GM21526 (cell line): ENCODE results near the gene ZNF668.

Experiments
- ATAC-seq: cut with Tn5 transposase; IDR thresholded peaks from one replicate; pipeline ENCODE4 v1.9.1; 2021; ENCODE audit warnings: moderate library complexity; ENCODE audit not compliant: unreplicated experiment, low FRiP score

The ZNF668 gene

GRCh38 chr16:31073970-31074813 lies at the start of gene ZNF668, which contains the start of gene ZNF646:
ZNF668 (minus strand) TSS chr16:31074240; CDS start chr16:31064459, 9,781 bp downstream.
ZNF646 (plus strand) TSS chr16:31074422; CDS start chr16:31076325, 1,903 bp downstream.
- ATAC-seq, result peak; percentile 55

GRCh38 chr16:31120129-31120528 lies 46.1 kb upstream of the ZNF668 start:
- no peak for ATAC-seq

GRCh38 chr16:31118223-31119155 lies 44.4 kb upstream of the ZNF668 start:
- ATAC-seq, result no peak

DNA sequence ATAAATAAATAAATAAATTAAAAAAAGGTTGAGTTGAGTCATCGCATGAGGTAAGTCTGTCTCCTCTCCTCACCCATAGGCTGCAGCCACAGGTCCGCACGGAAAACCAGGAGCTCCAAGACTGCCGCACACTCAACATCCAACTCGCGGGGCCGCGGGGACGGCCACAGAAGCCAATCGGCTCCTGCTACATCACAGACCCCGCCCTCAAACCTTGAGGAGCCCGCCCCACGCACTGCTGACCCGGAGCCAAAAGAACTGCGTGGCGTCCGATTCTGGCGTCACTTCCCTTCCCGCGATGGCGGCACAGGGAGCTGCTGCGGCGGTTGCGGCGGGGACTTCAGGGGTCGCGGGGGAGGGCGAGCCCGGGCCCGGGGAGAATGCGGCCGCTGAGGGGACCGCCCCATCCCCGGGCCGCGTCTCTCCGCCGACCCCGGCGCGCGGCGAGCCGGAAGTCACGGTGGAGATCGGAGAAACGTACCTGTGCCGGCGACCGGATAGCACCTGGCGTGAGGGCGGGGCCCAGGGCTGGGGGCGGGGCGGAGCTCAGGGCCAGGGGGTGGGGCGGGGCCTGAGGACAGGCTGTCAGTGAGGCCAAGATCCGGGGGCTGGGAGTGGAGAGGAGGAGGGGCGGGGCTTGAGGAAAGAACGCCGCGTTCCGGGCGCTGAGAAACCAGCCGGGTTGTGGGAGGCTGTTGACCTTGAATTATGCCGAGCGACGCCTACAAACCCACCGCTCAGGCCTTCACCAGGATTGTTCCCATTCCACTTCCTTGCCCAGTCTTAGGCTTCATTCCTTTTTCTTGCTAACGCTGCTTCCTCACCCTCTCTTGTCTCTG lies 43.6 kb upstream of the ZNF668 start, which contains the start of gene KAT8:
Gene KAT8 (plus strand): TSS at position 281 of the 839 bp plus-strand sequence. CDS start 18 bp downstream, at position 299.
- ATAC-seq, result peak; percentile 87

GRCh38 chr16:31114468-31114867 lies 40.4 kb upstream of the ZNF668 start:
- no peak for ATAC-seq

- no peak for ATAC-seq
Measured at GRCh38 chr16:31113121-31114120, 39.4 kb upstream of the ZNF668 start.

GRCh38 chr16:31112711-31113110 lies 38.7 kb upstream of the ZNF668 start:
- ATAC-seq, result no peak

DNA sequence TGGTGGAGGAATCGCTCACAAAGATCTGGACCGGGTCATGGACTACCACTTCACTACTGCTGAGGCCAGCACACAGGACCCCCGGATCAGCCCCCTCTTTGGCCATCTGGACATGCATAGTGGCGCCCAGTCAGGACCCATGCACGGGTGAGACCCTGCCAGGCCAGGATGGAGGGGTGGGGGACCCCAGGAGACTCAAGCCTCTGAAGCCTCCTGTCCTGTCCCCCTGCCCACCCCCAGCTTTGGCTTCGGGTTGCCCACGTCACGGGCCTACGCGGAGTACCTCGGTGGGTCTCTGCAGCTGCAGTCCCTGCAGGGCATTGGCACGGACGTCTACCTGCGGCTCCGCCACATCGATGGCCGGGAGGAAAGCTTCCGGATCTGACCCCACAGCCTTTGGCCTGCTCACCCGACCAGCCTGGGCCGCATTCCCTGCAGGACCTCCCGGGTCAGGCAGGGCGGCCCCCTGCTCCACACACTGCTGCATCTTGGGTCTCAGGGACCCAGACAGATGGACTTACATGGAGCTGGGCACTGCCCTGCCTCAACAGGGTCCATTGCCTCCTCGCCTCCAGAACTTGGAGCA lies 37.9 kb upstream of the ZNF668 start:
- no peak for ATAC-seq

DNA sequence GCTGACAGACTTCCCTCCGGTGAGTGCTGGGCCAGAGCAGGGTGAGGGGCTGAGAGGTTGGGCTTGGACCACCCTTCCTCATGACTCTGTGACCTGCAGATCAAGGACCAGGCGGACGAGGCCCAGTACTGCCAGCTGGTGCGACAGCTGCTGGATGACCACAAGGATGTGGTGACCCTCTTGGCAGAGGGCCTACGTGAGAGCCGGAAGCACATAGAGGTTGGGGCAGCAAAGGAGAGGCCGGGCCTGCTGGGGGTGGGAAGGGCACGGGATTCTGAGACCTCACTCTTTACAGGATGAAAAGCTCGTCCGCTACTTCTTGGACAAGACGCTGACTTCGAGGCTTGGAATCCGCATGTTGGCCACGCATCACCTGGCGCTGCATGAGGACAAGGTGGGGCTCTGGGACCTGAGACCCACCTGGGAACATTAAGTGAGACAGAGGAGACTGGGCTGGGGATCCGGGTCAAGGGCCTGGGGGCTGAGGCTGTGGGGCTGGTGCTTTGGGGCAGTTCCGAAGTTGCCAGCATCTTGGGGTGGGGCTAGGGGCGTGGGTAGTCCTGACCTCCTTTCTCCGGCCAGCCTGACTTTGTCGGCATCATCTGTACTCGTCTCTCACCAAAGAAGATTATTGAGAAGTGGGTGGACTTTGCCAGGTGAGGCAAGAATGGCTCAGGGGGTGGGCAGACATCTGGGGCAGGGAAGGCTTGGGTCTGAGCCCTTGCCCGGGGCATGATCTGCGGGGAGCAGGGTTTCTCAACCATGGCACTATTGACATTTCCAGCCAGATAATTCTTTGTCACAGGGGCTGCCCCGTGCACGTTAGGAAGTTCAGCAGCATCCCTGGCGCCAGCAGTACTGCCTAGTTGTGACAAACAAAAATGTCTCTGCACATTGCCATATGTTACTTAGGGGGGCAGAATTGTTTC lies 36.3 kb upstream of the ZNF668 start:
- no peak for ATAC-seq

GRCh38 chr16:31109622-31110021 lies 35.6 kb upstream of the ZNF668 start:
- ATAC-seq, result no peak

DNA sequence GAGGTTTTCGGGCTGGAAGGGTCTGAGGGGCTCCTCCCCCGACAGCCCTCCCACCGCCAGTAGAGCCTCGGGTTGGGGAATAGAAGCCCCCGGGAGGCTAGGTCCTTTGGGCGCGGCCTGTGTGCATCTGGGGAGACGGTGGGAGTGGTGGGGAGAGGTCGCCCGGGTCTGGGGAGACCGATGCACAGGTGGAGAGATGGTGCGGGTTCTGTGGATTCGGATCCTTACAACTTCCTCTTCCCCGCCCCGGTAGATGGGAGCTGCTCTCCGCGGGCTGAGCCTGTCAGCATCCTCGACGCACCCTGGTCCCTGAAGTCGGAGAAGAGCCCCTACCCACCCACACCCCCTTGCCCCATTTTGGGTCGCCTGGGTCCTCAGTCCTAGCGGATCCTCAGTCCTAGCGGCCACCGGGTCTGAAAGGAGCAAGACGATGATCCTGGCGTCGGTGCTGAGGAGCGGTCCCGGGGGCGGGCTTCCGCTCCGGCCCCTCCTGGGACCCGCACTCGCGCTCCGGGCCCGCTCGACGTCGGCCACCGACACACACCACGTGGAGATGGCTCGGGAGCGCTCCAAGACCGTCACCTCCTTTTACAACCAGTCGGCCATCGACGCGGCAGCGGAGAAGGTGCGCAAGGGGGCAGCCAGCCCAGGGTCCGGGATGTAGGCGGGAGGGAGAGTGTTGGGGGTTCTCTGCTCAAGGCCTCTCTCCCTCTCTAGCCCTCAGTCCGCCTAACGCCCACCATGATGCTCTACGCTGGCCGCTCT lies 34.9 kb upstream of the ZNF668 start:
- no peak for ATAC-seq

DNA sequence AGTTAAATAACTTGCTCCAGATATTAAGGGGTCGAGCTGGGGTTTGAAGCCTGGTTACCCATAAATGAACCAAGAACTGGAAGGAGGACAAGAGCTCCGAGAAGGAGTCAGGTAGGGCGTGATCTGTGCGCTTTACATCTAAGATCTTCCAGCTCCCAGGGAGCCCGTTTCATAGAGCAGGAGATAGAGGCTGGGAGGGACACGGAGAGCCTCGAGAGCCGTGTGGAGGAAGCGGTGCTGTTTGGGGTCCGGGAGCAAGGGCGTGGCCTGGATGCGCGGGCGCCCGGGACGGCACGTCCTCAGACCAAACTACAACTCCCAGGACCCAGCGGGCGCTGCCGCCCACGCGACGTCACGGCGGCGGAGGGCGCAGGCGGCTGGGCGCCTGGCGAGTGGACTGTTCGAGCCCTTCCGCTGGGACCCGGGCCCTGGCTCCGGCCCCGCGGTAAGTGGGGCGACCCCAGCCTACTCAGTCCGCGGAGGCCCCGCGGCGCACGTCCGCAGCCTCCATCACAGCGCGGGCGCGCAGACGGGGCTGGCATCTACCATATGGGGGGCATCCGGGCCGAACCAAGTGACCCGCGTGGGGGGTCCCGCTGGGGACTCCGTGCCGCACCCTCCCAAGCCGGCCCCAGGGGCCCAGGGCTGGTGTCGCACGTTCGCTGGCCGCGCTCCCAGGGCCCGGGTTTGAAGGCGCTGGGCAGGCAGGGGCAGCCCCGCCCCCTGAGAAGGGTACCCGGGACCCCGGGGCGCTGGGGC lies 34.2 kb upstream of the ZNF668 start, which contains the start of gene BCKDK:
Gene BCKDK (plus strand): TSS at position 352 of the 759 bp plus-strand sequence. CDS start 838 bp downstream, outside the sequence.
- peak; percentile 59 for ATAC-seq

DNA sequence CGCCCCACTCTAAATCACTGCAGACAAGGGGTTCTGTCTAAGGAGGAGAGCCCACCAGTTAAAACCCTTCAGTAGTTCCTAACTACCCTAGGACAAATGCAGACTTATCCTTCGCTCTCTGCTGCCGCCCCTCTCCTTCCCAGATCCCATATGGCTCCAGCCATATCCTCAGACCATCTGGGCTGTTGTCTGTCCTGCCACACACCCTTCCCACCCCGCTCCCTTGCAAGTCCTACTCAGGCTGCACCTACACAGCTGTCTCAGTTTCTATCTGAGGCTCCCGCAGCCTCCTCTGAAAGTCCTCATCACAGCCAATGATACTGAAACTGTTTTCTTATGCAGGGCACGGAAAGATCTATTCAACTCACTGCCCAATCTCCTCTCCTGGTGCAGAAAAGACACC lies 33.4 kb upstream of the ZNF668 start:
- ATAC-seq, result peak; percentile 46

DNA sequence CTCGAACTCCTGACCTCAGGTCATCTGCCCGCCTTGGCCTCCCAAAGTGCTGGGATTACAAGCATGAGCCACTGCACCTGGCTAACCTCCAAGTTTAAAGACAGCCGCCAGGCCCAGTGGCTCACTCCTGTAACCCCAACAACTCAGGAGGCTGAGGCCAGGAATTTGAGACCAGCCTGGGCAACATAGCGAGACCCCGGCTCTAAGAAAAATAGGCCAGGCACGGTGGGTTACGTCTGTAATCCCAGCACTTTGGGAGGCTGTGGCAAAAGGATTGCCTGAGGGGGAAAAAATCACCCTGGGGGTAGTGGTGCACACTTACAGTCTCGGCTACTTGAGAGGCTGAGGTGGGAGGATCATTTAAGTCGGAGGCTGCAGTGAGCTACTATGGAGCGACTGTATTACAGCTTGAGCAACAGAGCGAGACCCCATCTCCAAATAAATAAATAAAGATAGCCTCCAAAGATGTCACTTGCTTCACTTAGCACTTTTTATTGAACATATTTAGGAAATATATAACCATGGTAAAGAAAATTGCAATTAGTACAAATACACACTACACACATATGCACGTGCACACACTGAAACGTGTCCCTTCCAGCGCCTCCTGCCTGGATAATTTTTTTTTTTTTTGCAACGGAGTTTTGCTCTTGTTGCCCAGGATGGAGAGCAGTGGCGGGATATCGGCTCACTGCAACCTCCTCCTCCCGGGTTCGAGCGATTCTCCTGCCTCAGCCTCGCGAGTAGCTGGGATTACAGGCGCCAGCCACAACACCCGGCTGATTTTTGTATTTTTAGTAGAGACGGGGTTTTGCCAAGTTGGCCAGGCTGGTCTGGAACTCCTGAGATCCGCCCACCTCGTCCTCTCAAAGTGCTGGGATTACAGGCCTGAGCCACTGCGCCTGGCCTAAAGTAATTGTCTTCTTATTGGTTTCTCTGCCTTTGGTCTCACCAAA lies 32.7 kb upstream of the ZNF668 start:
- no peak for ATAC-seq

- ATAC-seq, result no peak
Measured at GRCh38 chr16:31105677-31106213, 31.7 kb upstream of the ZNF668 start.
